CD14-positive monocyte (primary cell): ENCODE data around the gene PEAK1. TPM values are rescaled to one million over a fixed set of nuclear protein-coding genes. Genes with fewer than 3 reads are reported as not detected.

Experiments used
- DNase-seq, 3 donors: peaks; one replicate each; pipeline ENCODE4 v3.0.0-alpha.2; 2011 to 2022
- H2AFZ ChIP-seq: 2 replicates; pipeline ENCODE4 v1.6.0; 2012; ENCODE audit warnings: mild to moderate bottlenecking, low read depth, low read length, inconsistent platforms; ENCODE audit not compliant: insufficient read depth, poor library complexity, severe bottlenecking
- H3K27ac ChIP-seq, 2 donors: 1 replicate in 1 of 2; 2 replicates in 1 of 2; pipeline ENCODE4 v1.5.1; 2012 to 2013; ENCODE audit warnings: low read length in 2 of 2, control low read depth in 1 of 2, inconsistent platforms in 1 of 2, low read depth in 1 of 2, mild to moderate bottlenecking in 1 of 2
- H3K27me3 ChIP-seq, 2 donors: one replicate each; pipeline versions ENCODE4 v1.6.0 to v1.6.1; 2011 to 2013; ENCODE audit warnings: low read length in 2 of 2; ENCODE audit not compliant: control insufficient read depth in 2 of 2, insufficient read depth in 2 of 2
- H3K36me3 ChIP-seq, 2 donors: replicated peaks in 1 of 2; 1 replicate in 1 of 2; 2 replicates in 1 of 2; pipeline versions ENCODE4 v1.5.1 to v1.6.1; 2012 to 2013; ENCODE audit warnings: low read length in 2 of 2, control low read depth in 1 of 2, inconsistent platforms in 1 of 2, mild to moderate bottlenecking in 1 of 2; ENCODE audit not compliant: insufficient read depth in 2 of 2, control insufficient read depth in 1 of 2
- H3K4me1 ChIP-seq, 2 donors: 1 replicate in 1 of 2; 2 replicates in 1 of 2; pipeline versions ENCODE4 v1.5.1 to v1.6.1; 2012 to 2013; ENCODE audit warnings: low read length in 2 of 2, control low read depth in 1 of 2, inconsistent platforms in 1 of 2, mild to moderate bottlenecking in 1 of 2, moderate library complexity in 1 of 2; ENCODE audit not compliant: insufficient read depth in 2 of 2, control insufficient read depth in 1 of 2
- H3K4me2 ChIP-seq: replicated peaks from 2 replicates; pipeline ENCODE3; 2012; ENCODE audit warnings: low read length, moderate library complexity, mild to moderate bottlenecking; ENCODE audit not compliant: poor library complexity, severe bottlenecking; ENCODE audit errors: extremely low read depth
- H3K4me3 ChIP-seq, 3 experiments: fragments of 200-600 bp in 1 of 3; sonication (generic) in 1 of 3; replicated peaks in 1 of 3; 1 replicate in 2 of 3; 2 replicates in 1 of 3; pipeline ENCODE4 v1.5.1; 2011 to 2013; ENCODE audit warnings: low read length in 3 of 3, mild to moderate bottlenecking in 3 of 3, control low read depth in 2 of 3, low read depth in 2 of 3, inconsistent platforms in 1 of 3, moderate library complexity in 1 of 3
- H3K79me2 ChIP-seq: 2 replicates; pipeline ENCODE4 v1.6.0; 2012; ENCODE audit warnings: mild to moderate bottlenecking, control low read depth, inconsistent platforms, low read length, moderate library complexity; ENCODE audit not compliant: insufficient read depth
- H3K9ac ChIP-seq: 2 replicates; pipeline ENCODE4 v1.6.0; 2017; ENCODE audit warnings: low read length, mild to moderate bottlenecking; ENCODE audit not compliant: insufficient read depth, poor library complexity, severe bottlenecking
- H3K9me3 ChIP-seq, 2 donors: replicated peaks in 1 of 2; 1 replicate in 1 of 2; 2 replicates in 1 of 2; pipeline versions ENCODE4 v1.5.1 to v1.6.1; 2012 to 2013; ENCODE audit warnings: low read length in 2 of 2, control low read depth in 1 of 2; ENCODE audit not compliant: control insufficient read depth in 1 of 2, insufficient read depth in 1 of 2
- H4K20me1 ChIP-seq: 2 replicates; pipeline ENCODE4 v1.6.0; 2012; ENCODE audit warnings: mild to moderate bottlenecking, low read length, control low read depth, moderate library complexity; ENCODE audit not compliant: insufficient read depth
- H3K27ac Mint-ChIP-seq, 7 donors: one replicate each; pipeline ENCODE4 v1.8.0; 2020; ENCODE audit warnings: mild to moderate bottlenecking in 7 of 7, mixed read lengths in 7 of 7, moderate library complexity in 6 of 7, inconsistent platforms in 2 of 7
- H3K27me3 Mint-ChIP-seq, 3 donors: one replicate each; pipeline ENCODE4 v1.8.0; 2021 to 2022; ENCODE audit warnings: low read depth in 3 of 3, mild to moderate bottlenecking in 3 of 3, mixed read lengths in 3 of 3, moderate library complexity in 3 of 3, inconsistent platforms in 1 of 3
- H3K36me3 Mint-ChIP-seq, 2 donors: one replicate each; pipeline ENCODE4 v1.8.0; 2020; ENCODE audit warnings: mixed read lengths in 2 of 2, inconsistent platforms in 1 of 2, mild to moderate bottlenecking in 1 of 2
- H3K4me1 Mint-ChIP-seq: one replicate; pipeline ENCODE4 v1.8.0; 2020; ENCODE audit warnings: mild to moderate bottlenecking, mixed read lengths
- H3K4me3 Mint-ChIP-seq, 2 donors: one replicate each; pipeline ENCODE4 v1.8.0; 2020; ENCODE audit warnings: mild to moderate bottlenecking in 2 of 2, mixed read lengths in 2 of 2, moderate library complexity in 1 of 2
- H3K9me3 Mint-ChIP-seq, 7 donors: one replicate each; pipeline ENCODE4 v1.8.0; 2020 to 2022; ENCODE audit warnings: mixed read lengths in 7 of 7, mild to moderate bottlenecking in 6 of 7, moderate library complexity in 6 of 7, inconsistent platforms in 2 of 7
- WGBS: methylation state at CpG from one replicate; pipeline ENCODE4 v1.1.5; 2013; ENCODE audit warnings: missing lambda C conversion rate; ENCODE audit not compliant: insufficient coverage; 5-methylcytosine and 5-hydroxymethylcytosine counted together
- intact Hi-C, 2 donors: fragments of 100-400 bp; cut with micrococcal nuclease; formaldehyde crosslinking; loops; one replicate each; pipeline versions ENCODE4 v1.15.0 to v1.15.1; 2023
- polyA plus RNA-seq, 3 donors: library from polyadenylated mRNA; depleted of rRNA in 1 of 3; unstranded in 2 of 3; stranded (reverse) in 1 of 3; fragments of 300-500 nt in 2 of 3; fragments of >200 nt in 1 of 3; fragmentation: Illumina TruSeq in 2 of 3; gene quantifications; 1 replicate in 2 of 3; 2 replicates in 1 of 3; pipeline ENCODE4 v1.2.3, GENCODE V29; 2012 to 2021
- TF ChIP-seq, protein P1 (sequence below): fragments of 200-600 bp; IDR thresholded peaks from one replicate; pipeline ENCODE4 v1.8.0; 2022; ENCODE audit warnings: antibody characterized with exemption, mild to moderate bottlenecking

PEAK1 gene
- polyA plus RNA-seq, 3 donors, result 0.85 to 8.7 (median 1.1) TPM

DNA sequence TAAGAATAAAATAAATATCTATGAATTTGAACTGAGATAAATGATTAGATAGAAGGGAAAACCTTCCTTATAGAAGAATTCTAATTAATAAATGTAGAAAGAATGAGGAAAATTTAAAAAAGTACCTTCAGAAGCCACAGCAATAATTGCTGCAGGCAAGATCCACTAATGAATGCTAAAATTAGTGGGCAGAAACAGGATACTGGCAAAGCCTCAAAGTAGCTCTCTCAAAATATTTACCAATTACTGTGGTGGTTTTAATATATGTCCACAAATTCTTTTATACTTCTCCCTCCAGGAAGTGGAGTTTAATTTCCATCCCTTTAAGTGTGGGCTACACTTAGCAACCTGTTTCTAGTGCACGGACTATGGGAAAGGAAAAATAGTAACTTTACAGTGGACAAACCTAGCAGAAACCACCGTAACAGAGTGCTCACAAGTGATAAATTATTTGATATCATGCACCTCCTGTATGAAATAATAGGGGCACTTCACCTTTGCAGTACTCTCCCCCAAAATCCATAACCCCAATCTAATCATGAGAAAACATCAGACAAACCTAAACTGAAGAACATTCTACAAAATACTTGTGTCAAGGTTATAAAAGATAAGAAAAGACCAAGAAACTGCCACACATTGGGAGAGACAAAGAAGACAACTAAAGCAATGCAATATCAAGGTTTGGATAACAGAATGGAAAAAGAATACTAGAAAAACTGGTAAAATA lies 6.8 kb downstream of the PEAK1 start:
- H3K36me3 Mint-ChIP-seq, result no peaks in the 10 kb centered on the region
- H3K4me1 ChIP-seq, result peaks cover 30 to 33% of the 10 kb centered on the region in 2 donors
- TF ChIP-seq, protein P1, sequence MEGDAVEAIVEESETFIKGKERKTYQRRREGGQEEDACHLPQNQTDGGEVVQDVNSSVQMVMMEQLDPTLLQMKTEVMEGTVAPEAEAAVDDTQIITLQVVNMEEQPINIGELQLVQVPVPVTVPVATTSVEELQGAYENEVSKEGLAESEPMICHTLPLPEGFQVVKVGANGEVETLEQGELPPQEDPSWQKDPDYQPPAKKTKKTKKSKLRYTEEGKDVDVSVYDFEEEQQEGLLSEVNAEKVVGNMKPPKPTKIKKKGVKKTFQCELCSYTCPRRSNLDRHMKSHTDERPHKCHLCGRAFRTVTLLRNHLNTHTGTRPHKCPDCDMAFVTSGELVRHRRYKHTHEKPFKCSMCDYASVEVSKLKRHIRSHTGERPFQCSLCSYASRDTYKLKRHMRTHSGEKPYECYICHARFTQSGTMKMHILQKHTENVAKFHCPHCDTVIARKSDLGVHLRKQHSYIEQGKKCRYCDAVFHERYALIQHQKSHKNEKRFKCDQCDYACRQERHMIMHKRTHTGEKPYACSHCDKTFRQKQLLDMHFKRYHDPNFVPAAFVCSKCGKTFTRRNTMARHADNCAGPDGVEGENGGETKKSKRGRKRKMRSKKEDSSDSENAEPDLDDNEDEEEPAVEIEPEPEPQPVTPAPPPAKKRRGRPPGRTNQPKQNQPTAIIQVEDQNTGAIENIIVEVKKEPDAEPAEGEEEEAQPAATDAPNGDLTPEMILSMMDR, result no peak
- H4K20me1 ChIP-seq, result peaks cover 9% of the 10 kb centered on the region
- peaks cover 59% of the 10 kb centered on the region for H3K79me2 ChIP-seq
- no peaks in the 10 kb centered on the region for H3K27me3 ChIP-seq
- no peak overlapping the region for H3K27ac Mint-ChIP-seq
- H2AFZ ChIP-seq, result no peak overlapping the region
- peaks cover 27% of the 10 kb centered on the region for H3K4me1 Mint-ChIP-seq
- no CpG with 5 or more reads among the region's 2 CpGs for WGBS
- no peaks in the 10 kb centered on the region for H3K9me3 ChIP-seq
- H3K4me3 Mint-ChIP-seq, result no peak overlapping the region
- peaks cover 0 to 2% (median 0%) of the 10 kb centered on the region in 7 donors for H3K9me3 Mint-ChIP-seq
- H3K27me3 Mint-ChIP-seq, result peaks cover 0 to 5% (median 0%) of the 10 kb centered on the region in 3 donors
- no peak overlapping the region for H3K4me2 ChIP-seq
- no peak overlapping the region for H3K9ac ChIP-seq
- DNase-seq, result no peak
- H3K36me3 ChIP-seq, result no peaks in the 10 kb centered on the region
- intact Hi-C loops, result loop anchor here in 1 of 2 donors (10.0 kb wide), 1 partner anchor 228 kb away; no protein-coding TSS in a partner anchor
- no peak overlapping the region for H3K4me3 ChIP-seq
- H3K27ac ChIP-seq, result no peak overlapping the region

DNA sequence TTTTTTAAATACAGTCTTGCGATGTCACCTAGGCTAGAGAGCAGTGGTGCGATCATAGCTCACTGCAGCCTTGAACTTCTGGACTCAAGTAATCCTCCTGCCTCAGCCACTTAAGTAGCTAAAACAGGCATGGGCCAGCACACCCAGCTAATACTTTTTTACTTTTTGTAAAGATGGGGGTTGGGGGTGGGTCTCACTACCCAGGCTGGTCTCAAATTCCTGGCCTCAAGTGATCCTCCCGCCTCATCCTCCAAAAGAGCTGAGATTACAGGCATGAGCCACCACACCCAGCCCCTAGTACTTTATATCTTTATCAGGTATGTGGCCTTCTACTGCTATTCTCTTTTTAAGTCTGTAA lies 8.3 kb downstream of the PEAK1 start:
- Mint-ChIP-seq H3K4me1 (peaks cover 20% of the 10 kb centered on the region), H3K4me3 (no peak overlapping the region), H3K27ac (no peak overlapping the region), H3K27me3 (peaks cover 0 to 2% (median 0%) of the 10 kb centered on the region in 3 donors), H3K36me3 (no peaks in the 10 kb centered on the region), H3K9me3 (peaks cover 0 to 2% (median 0%) of the 10 kb centered on the region in 7 donors)
- Histone ChIP-seq H3K27me3 (no peaks in the 10 kb centered on the region), H3K36me3 (no peaks in the 10 kb centered on the region), H3K9ac (no peak overlapping the region), H3K79me2 (peaks cover 52% of the 10 kb centered on the region), H2AFZ (no peak overlapping the region), H3K27ac (no peak overlapping the region), H4K20me1 (peaks cover 6% of the 10 kb centered on the region), H3K4me1 (peaks cover 30% of the 10 kb centered on the region in 2 donors), H3K9me3 (no peaks in the 10 kb centered on the region), H3K4me2 (no peak overlapping the region), H3K4me3 (no peak overlapping the region)
- intact Hi-C loops, result loop anchor here in 1 of 2 donors (10.0 kb wide), 1 partner anchor 227 kb away; no protein-coding TSS in a partner anchor
- DNase-seq, result no peak
- 100% methylated on average over 1 of the region's 3 CpGs for WGBS
- TF ChIP-seq, protein P1, result no peak
